ENCODE data around the gene PRPF8. TPM values are rescaled to one million over a fixed set of nuclear protein-coding genes. Genes with fewer than 3 reads are reported as not detected.

Gene PRPF8
- total RNA-seq, 1 donor from 2014 or later = 202 TPM

DNA sequence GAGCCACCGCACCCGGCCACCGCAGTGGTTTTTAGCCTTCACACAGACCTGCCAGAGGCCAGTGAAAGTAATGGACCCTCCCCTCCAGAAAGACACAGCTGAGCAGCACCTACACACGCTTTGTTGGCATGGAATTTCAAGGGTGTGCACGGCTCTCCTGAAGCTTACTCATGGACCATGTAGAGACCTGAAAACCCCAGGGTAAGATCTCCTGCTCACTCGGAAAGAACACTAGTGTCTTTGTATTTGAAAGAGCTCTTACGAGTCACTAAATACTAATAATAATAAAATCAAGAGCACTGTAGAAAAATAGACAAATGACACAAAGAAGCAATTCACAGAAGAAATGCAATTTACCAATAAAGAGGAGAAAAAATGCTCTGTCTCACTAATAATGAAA lies 76.0 kb downstream of the PRPF8 start:
- FAIRE-seq (no peak), DNase-seq (ENCODE audit: low read depth) (no peak)
- Mint-ChIP-seq H3K4me1 (ENCODE audit: low read depth, unreplicated experiment) (no peaks in the 10 kb centered on the region), H3K27ac (ENCODE audit: unreplicated experiment) (no peak overlapping the region), H3K27me3 (ENCODE audit: low read depth, unreplicated experiment) (peaks cover 2% of the 10 kb centered on the region), H3K36me3 (ENCODE audit: low read depth, unreplicated experiment) (no peaks in the 10 kb centered on the region), H3K4me3 (ENCODE audit: unreplicated experiment) (no peak overlapping the region), H3K9me3 (ENCODE audit: unreplicated experiment) (no peaks in the 10 kb centered on the region)
- TF ChIP-seq, protein P1, sequence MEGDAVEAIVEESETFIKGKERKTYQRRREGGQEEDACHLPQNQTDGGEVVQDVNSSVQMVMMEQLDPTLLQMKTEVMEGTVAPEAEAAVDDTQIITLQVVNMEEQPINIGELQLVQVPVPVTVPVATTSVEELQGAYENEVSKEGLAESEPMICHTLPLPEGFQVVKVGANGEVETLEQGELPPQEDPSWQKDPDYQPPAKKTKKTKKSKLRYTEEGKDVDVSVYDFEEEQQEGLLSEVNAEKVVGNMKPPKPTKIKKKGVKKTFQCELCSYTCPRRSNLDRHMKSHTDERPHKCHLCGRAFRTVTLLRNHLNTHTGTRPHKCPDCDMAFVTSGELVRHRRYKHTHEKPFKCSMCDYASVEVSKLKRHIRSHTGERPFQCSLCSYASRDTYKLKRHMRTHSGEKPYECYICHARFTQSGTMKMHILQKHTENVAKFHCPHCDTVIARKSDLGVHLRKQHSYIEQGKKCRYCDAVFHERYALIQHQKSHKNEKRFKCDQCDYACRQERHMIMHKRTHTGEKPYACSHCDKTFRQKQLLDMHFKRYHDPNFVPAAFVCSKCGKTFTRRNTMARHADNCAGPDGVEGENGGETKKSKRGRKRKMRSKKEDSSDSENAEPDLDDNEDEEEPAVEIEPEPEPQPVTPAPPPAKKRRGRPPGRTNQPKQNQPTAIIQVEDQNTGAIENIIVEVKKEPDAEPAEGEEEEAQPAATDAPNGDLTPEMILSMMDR (IDR thresholded peaks at IDR 0.05; ENCODE audit: insufficient read depth, low read depth, low read length) = no peak
- TF ChIP-seq EZH2 (IDR thresholded peaks at IDR 0.05; ENCODE audit: insufficient read depth, low read length) = no peak
- no peak overlapping the region for H2AFZ ChIP-seq (ENCODE audit: low read depth, low read length)
- H3K4me3 ChIP-seq (ENCODE audit: insufficient read depth, low read depth, low read length) = no peak overlapping the region
- peaks cover 9% of the 10 kb centered on the region for H3K4me1 ChIP-seq (ENCODE audit: insufficient read depth, low read length)
- no peak overlapping the region for H3K9ac ChIP-seq (ENCODE audit: low read length)
- H3K27ac ChIP-seq (ENCODE audit: low read depth, low read length) = no peak overlapping the region
- H4K20me1 ChIP-seq (ENCODE audit: insufficient read depth, low read length) = peaks cover 6% of the 10 kb centered on the region
- no peaks in the 10 kb centered on the region for H3K36me3 ChIP-seq (ENCODE audit: insufficient read depth, low read length)
- H3K79me2 ChIP-seq (ENCODE audit: insufficient read depth, low read length) = no peaks in the 10 kb centered on the region
- no peaks in the 10 kb centered on the region for H3K9me3 ChIP-seq (ENCODE audit: insufficient read depth, low read depth, low read length)
- H3K4me2 ChIP-seq (ENCODE audit: low read length) = no peak overlapping the region
- no peaks in the 10 kb centered on the region for H3K27me3 ChIP-seq (ENCODE audit: insufficient read depth, low read length)

DNA sequence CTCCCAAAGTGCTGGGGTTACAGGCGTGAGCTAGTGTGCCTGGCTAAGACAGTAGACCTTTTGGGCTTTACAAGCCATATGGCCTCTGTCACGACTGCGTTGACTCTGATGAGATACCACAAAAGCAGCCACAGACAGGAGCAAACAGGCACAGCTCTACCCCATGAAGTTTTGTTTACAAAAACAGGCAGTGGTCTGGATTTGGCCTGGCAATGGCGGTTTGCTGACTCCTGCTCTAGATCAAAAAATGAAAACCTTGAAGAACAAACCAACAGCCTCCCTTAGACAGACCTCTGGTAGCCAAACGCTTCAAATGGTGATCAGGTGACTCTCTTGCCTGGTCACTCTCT lies 76.7 kb downstream of the PRPF8 start:
- H3K27me3 ChIP-seq (ENCODE audit: insufficient read depth, low read length) = no peaks in the 10 kb centered on the region
- FAIRE-seq (no peak), DNase-seq (ENCODE audit: low read depth) (no peak)
- no peak overlapping the region for H3K9ac ChIP-seq (ENCODE audit: low read length)
- H3K79me2 ChIP-seq (ENCODE audit: insufficient read depth, low read length) = no peaks in the 10 kb centered on the region
- no peaks in the 10 kb centered on the region for H3K36me3 ChIP-seq (ENCODE audit: insufficient read depth, low read length)
- Mint-ChIP-seq H3K27ac (ENCODE audit: unreplicated experiment) (no peak overlapping the region), H3K4me3 (ENCODE audit: unreplicated experiment) (no peak overlapping the region), H3K4me1 (ENCODE audit: low read depth, unreplicated experiment) (no peaks in the 10 kb centered on the region), H3K9me3 (ENCODE audit: unreplicated experiment) (no peaks in the 10 kb centered on the region), H3K36me3 (ENCODE audit: low read depth, unreplicated experiment) (peaks cover 3% of the 10 kb centered on the region), H3K27me3 (ENCODE audit: low read depth, unreplicated experiment) (peaks cover 2% of the 10 kb centered on the region)
- TF ChIP-seq EZH2 (IDR thresholded peaks at IDR 0.05; ENCODE audit: insufficient read depth, low read length) = no peak
- TF ChIP-seq, protein P1 (IDR thresholded peaks at IDR 0.05; ENCODE audit: insufficient read depth, low read depth, low read length) = no peak
- H3K9me3 ChIP-seq (ENCODE audit: insufficient read depth, low read depth, low read length) = no peaks in the 10 kb centered on the region
- H3K4me2 ChIP-seq (ENCODE audit: low read length) = no peak overlapping the region
- H2AFZ ChIP-seq (ENCODE audit: low read depth, low read length) = no peak overlapping the region
- H3K4me1 ChIP-seq (ENCODE audit: insufficient read depth, low read length) = peaks cover 9% of the 10 kb centered on the region
- no peak overlapping the region for H3K27ac ChIP-seq (ENCODE audit: low read depth, low read length)
- no peak overlapping the region for H3K4me3 ChIP-seq (ENCODE audit: insufficient read depth, low read depth, low read length)
- peaks cover 6% of the 10 kb centered on the region for H4K20me1 ChIP-seq (ENCODE audit: insufficient read depth, low read length)

DNA sequence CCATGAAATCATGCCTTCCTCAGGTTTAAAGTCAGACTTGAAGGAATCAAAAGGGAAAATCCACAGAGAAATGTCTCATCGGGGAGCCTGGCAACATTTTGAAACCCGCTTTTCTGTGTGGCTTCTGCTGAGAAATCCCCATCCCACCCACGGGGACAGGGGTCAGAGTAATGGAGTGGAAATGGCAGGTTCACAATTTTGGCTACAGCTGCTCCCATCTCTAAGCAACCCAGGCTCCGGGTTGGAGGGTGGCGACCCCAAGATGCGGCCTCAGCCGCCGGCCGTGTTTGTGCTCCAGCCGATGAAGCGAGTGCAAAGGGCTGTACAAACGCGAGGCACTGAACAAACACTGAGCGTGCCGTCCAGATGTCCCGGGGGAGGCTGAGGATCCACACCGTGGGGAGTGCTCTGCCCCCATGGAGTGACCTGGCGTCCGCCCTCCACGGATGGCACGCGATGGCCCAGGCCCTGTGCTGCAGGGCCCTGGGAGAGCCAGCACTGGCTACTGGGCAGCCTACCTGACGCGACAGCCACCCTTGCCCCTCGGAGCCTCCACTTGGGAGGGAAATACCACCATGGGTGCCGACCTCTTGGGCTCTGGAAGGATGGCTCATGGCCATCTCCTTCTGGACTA lies 78.2 kb downstream of the PRPF8 start:
- H3K27ac ChIP-seq (ENCODE audit: low read depth, low read length) = no peak overlapping the region
- H3K27me3 Mint-ChIP-seq (ENCODE audit: low read depth, unreplicated experiment) = peaks cover 2% of the 10 kb centered on the region

More for the DNA sequence above, 78.2 kb downstream of the PRPF8 start:
- H3K9me3 ChIP-seq (ENCODE audit: insufficient read depth, low read depth, low read length) = peaks cover 5% of the 10 kb centered on the region
- no peak overlapping the region for H3K9ac ChIP-seq (ENCODE audit: low read length)
- H3K27me3 ChIP-seq (ENCODE audit: insufficient read depth, low read length) = no peaks in the 10 kb centered on the region
- H3K4me2 ChIP-seq (ENCODE audit: low read length) = peak overlapping the region; percentile 41
- no peaks in the 10 kb centered on the region for H3K36me3 ChIP-seq (ENCODE audit: insufficient read depth, low read length)
- no peaks in the 10 kb centered on the region for H3K79me2 ChIP-seq (ENCODE audit: insufficient read depth, low read length)
- no peaks in the 10 kb centered on the region for H3K4me1 Mint-ChIP-seq (ENCODE audit: low read depth, unreplicated experiment)
- DNase-seq (ENCODE audit: low read depth) (no peak), FAIRE-seq (no peak)
- no peak overlapping the region for H3K4me3 ChIP-seq (ENCODE audit: insufficient read depth, low read depth, low read length)
- no peak overlapping the region for H3K27ac Mint-ChIP-seq (ENCODE audit: unreplicated experiment)
- H3K9me3 Mint-ChIP-seq (ENCODE audit: unreplicated experiment) = no peaks in the 10 kb centered on the region
- peaks cover 6% of the 10 kb centered on the region for H4K20me1 ChIP-seq (ENCODE audit: insufficient read depth, low read length)
- peak overlapping the region; percentile 34 for H2AFZ ChIP-seq (ENCODE audit: low read depth, low read length)
- H3K4me1 ChIP-seq (ENCODE audit: insufficient read depth, low read length) = peaks cover 9% of the 10 kb centered on the region
- no peak overlapping the region for H3K4me3 Mint-ChIP-seq (ENCODE audit: unreplicated experiment)
- H3K36me3 Mint-ChIP-seq (ENCODE audit: low read depth, unreplicated experiment) = peaks cover 7% of the 10 kb centered on the region
- no peak for TF ChIP-seq EZH2 (IDR thresholded peaks at IDR 0.05; ENCODE audit: insufficient read depth, low read length)
- TF ChIP-seq, protein P1 (IDR thresholded peaks at IDR 0.05; ENCODE audit: insufficient read depth, low read depth, low read length) = no peak

Measured in astrocyte (in vitro differentiated cells and primary cell).